Adrenal gland (tissue), 12 donors: ENCODE measurements around the gene FMNL2. TPM values are rescaled to one million over a fixed set of nuclear protein-coding genes. Genes with fewer than 3 reads are reported as not detected.

Source experiments
- DNase-seq, 7 donors: peaks; one replicate each; pipeline ENCODE4 v3.0.0-alpha.2; 2019 to 2020
- H3K27ac ChIP-seq, 5 donors: fragments of 200-600 bp; sonication (generic) in 4 of 5; 1 replicate in 3 of 5; 2 replicates in 2 of 5; pipeline versions ENCODE4 v1.5.1 to v1.8.0; 2016 to 2020; ENCODE audit warnings: mild to moderate bottlenecking in 1 of 5
- H3K27me3 ChIP-seq: fragments of 200-600 bp; 2 replicates; pipeline ENCODE4 v1.8.0; 2021
- H3K36me3 ChIP-seq, 2 donors: fragments of 200-600 bp; replicated peaks in 1 of 2; 1 replicate in 1 of 2; 2 replicates in 1 of 2; pipeline versions ENCODE4 v1.5.1 to v1.8.0; 2018 to 2022
- H3K4me1 ChIP-seq, 2 donors: fragments of 200-600 bp; replicated peaks in 1 of 2; 1 replicate in 1 of 2; 2 replicates in 1 of 2; pipeline versions ENCODE4 v1.5.1 to v1.8.0; 2018 to 2021
- H3K4me3 ChIP-seq, 4 donors: fragments of 200-600 bp; sonication (generic) in 3 of 4; one replicate each; pipeline ENCODE4 v1.5.1; 2016 to 2018
- H3K9me3 ChIP-seq, 3 donors: fragments of 200-600 bp; sonication (generic) in 1 of 3; replicated peaks in 1 of 3; 1 replicate in 2 of 3; 2 replicates in 1 of 3; pipeline versions ENCODE4 v1.5.1 to v1.8.0; 2016 to 2021
- CTCF ChIP-seq, 6 experiments: fragments of 450-650 bp in 4 of 6; fragments of 200-600 bp in 2 of 6; sonication (generic) in 1 of 6; IDR thresholded peaks; 1 replicate in 5 of 6; 2 replicates in 1 of 6; pipeline versions ENCODE4 v1.5.1 to v1.8.0; 2016 to 2021; ENCODE audit warnings: antibody characterized with exemption in 6 of 6, mild to moderate bottlenecking in 2 of 6, moderate library complexity in 1 of 6
- POLR2A ChIP-seq, 2 donors: fragments of 450-650 bp; IDR thresholded peaks; one replicate each; pipeline ENCODE4 v1.6.1; 2017; ENCODE audit warnings: antibody characterized with exemption in 2 of 2, mild to moderate bottlenecking in 2 of 2, moderate library complexity in 1 of 2
- WGBS, 4 donors: extraction: QIAGEN DNeasy Blood & Tissue Kit in 2 of 4; methylation state at CpG; one replicate each; pipeline versions ENCODE4 v1.1.5 to v1.1.7; 2013 to 2017; 5-methylcytosine and 5-hydroxymethylcytosine counted together
- intact Hi-C, 2 donors: fragments of 100-400 bp; cut with DNase I; formaldehyde crosslinking; loops; one replicate each; pipeline versions ENCODE4 v1.14.1 to v1.15.0; 2022 to 2023
- polyA plus RNA-seq, 3 donors: library from polyadenylated mRNA; stranded (reverse); fragments of 200-250 nt in 2 of 3; fragments of 350-450 nt in 1 of 3; fragmentation: Illumina TruSeq in 1 of 3; extraction: RNeasy Lipid Tissue Mini Kit (QIAGEN cat#74804) in 1 of 3; gene quantifications; one replicate each; pipeline ENCODE4 v1.2.3, GENCODE V29; 2013 to 2014
- total RNA-seq, 9 donors: library from RNA; depleted of rRNA in 4 of 9; stranded (reverse); fragments of >200 nt in 4 of 9; fragments of 120-200 nt in 1 of 9; fragmentation: NEBNext Ultra II Directional in 1 of 9; extraction: Animal tissue kit (Norgen Biotek cat#: 25700) in 1 of 9; gene quantifications; one replicate each; pipeline versions ENCODE4 v1.1.0 to v1.2.4, GENCODE V29; 2013 to 2023
- donor health status: healthy with polysubstance abuse.
- donor health status: Bipolar disorder and iron deficiency.
- donor health status: DM: yes; HTN: yes; CAD: no.
- donor health status: DM: no; HTN: no; CAD: no.
- donor health status: DM: no; HTN: no; CAD: no.
- donor health status: DM: yes; HTN: yes; CAD: no.

Gene FMNL2
- total and polyA plus RNA-seq, 12 donors = 23.5 to 54.2 (median 36.7) TPM

GRCh38 chr2:152607793-152608300, 272.9 kb downstream of the FMNL2 start:
- peaks cover 0 to 14% of the 10 kb centered on the region in 2 donors for H3K4me1 ChIP-seq
- TF ChIP-seq POLR2A (IDR thresholded peaks at IDR 0.05) (no peak), CTCF (IDR thresholded peaks at IDR 0.05) (no peak)
- H3K36me3 ChIP-seq = no peaks in the 10 kb centered on the region
- intact Hi-C loops = no loop called here
- no peaks in the 10 kb centered on the region for H3K9me3 ChIP-seq
- WGBS, 4 donors = 87 to 98% (median 96%) methylated on average over 7 of the region's 7 CpGs
- DNase-seq = no peak
- H3K4me3 ChIP-seq = no peak overlapping the region
- no peaks in the 10 kb centered on the region for H3K27me3 ChIP-seq
- no peak overlapping the region for H3K27ac ChIP-seq

- 60 to 76% (median 64%) methylated on average over 2 of the region's 2 CpGs for WGBS, 4 donors
- Histone ChIP-seq H3K27ac (no peak overlapping the region), H3K4me1 (peaks cover 0 to 24% of the 10 kb centered on the region in 2 donors), H3K36me3 (no peaks in the 10 kb centered on the region), H3K27me3 (no peaks in the 10 kb centered on the region), H3K4me3 (no peak overlapping the region), H3K9me3 (no peaks in the 10 kb centered on the region)
- intact Hi-C loops = no loop called here
- TF ChIP-seq POLR2A (IDR thresholded peaks at IDR 0.05) = no peak
- no peak for TF ChIP-seq CTCF (IDR thresholded peaks at IDR 0.05)
- no peak for DNase-seq
Measured at GRCh38 chr2:152609154-152609553, 274.2 kb downstream of the FMNL2 start.

GRCh38 chr2:152609699-152610098, 274.7 kb downstream of the FMNL2 start:
- Histone ChIP-seq H3K36me3 (no peaks in the 10 kb centered on the region), H3K4me1 (peaks cover 0 to 24% of the 10 kb centered on the region in 2 donors), H3K27ac (no peak overlapping the region), H3K9me3 (no peaks in the 10 kb centered on the region), H3K27me3 (no peaks in the 10 kb centered on the region), H3K4me3 (no peak overlapping the region)
- intact Hi-C loops = no loop called here
- 44 to 59% (median 49%) methylated on average over 1 of the region's 1 CpG for WGBS, 4 donors
- no peak for DNase-seq
- TF ChIP-seq CTCF (IDR thresholded peaks at IDR 0.05) (no peak), POLR2A (IDR thresholded peaks at IDR 0.05) (no peak)

- no peaks in the 10 kb centered on the region for H3K27me3 ChIP-seq
- peak overlapping the region in 3 of 5 donors; percentile 57 to 86 (median 68) for H3K27ac ChIP-seq
- TF ChIP-seq CTCF (IDR thresholded peaks at IDR 0.05) (no peak), POLR2A (IDR thresholded peaks at IDR 0.05) (no peak)
- intact Hi-C loops = no loop called here
- 52 to 71% (median 65%) methylated on average over 5 of the region's 5 CpGs for WGBS, 4 donors
- no peaks in the 10 kb centered on the region for H3K9me3 ChIP-seq
- peak overlapping the region in 1 of 4 donors; percentile 35 for H3K4me3 ChIP-seq
- no peaks in the 10 kb centered on the region for H3K36me3 ChIP-seq
- peaks cover 0 to 24% of the 10 kb centered on the region in 2 donors for H3K4me1 ChIP-seq
- DNase-seq = peak in 5 of 7 donors; percentile 32 to 63 (median 49)
Measured at GRCh38 chr2:152611458-152612231, 276.7 kb downstream of the FMNL2 start.
